GM19035 (cell line): ENCODE measurements around the gene USP53.
"Not testable (repeated sequence)": the region's sequence is repeated elsewhere in the genome, so short reads cannot be mapped to it uniquely, and the experiment has no call there.

Experiments
- ATAC-seq: cut with Tn5 transposase; IDR thresholded peaks from one replicate; pipeline ENCODE4 v1.9.1; 2021; ENCODE audit not compliant: unreplicated experiment

USP53 gene

DNA sequence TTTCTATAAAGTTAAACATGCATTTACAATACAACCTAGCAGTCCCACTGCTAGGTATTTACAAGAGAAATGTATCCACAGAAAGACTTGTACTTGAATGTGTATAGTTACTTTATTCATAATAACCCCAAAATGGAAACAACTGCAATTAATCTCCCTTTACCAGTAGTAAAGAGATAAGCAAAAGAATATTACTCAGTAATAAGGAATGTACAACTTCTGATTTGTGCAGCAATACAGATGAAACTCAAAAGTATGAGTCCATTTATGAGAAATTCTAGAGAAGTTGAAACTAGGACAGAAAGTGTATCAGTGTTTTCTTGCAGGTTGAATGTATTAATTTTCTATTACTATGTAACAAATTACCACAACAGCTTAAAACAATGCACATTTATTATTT is 15.2 kb downstream of the USP53 start:
- no peak for ATAC-seq

GRCh38 chr4:119228406-119228805 is 15.9 kb downstream of the USP53 start:
- ATAC-seq = no peak

DNA sequence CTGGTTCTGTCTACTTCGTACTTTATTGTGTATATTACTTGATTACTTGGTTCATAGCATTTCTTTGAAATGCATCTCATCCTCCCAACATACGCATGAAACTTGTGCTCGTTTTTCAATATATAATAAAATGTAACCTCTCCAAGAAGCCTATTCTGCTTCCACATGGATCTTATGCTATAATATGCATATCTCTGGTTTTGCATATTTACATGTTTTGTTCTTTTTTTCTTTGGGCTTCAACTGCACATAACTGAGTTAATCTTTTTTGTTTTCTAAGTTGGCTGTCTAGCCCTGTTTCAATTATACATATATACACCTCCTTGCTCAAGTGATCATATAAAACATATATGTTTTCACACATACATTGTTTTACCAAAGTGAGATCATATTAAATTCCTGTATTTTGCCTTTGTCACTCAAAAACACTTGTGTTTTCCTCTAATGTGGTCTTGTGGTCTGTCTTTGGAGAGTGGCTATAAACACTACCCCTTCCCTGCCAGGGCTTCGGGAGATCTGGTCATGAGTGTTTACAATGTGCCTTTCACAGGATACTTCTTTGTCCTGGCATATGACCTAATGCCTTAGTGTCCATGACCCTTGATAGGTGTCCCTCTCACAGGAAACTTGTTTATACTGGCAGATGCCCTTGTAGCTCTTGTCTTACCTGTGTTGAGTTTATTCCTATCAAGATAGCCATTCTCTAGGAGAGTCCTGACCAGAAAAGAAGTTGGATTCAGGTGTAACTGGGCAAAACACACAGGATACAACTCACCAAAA is 17.6 kb downstream of the USP53 start:
- ATAC-seq = no peak

GRCh38 chr4:119231491-119231890 is 19.0 kb downstream of the USP53 start:
- no peak for ATAC-seq

- ATAC-seq = no peak
Observed at GRCh38 chr4:119232286-119232685, 19.8 kb downstream of the USP53 start.

GRCh38 chr4:119233191-119233590 is 20.7 kb downstream of the USP53 start:
- ATAC-seq = no peak

DNA sequence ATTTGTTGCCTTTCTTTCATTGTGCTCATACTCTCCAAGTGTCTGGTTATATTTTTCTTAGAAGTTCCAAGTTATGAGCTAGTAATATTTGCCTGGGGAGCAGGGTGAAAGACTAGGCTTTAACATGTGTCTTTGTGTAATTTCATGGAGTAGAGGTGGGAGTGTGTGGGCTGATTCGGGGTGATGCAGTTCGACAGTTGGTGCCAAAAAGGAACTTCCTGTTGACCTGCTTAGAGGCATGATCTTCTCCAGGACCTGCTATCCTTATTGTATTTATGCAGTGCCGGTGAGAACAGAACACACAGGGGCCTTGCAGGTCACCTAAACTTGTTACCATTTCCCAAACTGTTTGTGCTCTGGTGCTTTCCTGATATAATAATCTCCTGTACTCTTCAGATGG is 21.2 kb downstream of the USP53 start:
- no peak for ATAC-seq

DNA sequence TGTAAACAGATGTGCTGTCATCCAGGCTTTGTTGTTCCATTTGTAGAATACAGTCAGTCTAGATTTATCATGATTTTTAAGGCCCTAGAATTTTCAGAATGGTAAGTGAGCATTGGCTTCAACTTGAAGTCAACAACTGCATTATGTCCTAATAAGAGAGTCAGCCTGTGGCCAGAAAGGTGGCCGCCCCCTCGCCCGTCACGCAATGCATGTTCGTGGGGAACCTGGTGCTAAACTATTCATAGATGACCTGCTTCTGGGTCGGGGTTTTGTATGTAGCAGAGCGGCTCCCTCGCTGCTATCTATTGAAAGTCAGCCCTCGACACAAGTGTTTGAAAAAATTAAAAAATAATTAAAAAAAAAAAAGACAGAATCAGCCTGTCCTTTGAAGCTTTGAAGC is 24.7 kb downstream of the USP53 start:
- no peak for ATAC-seq

DNA sequence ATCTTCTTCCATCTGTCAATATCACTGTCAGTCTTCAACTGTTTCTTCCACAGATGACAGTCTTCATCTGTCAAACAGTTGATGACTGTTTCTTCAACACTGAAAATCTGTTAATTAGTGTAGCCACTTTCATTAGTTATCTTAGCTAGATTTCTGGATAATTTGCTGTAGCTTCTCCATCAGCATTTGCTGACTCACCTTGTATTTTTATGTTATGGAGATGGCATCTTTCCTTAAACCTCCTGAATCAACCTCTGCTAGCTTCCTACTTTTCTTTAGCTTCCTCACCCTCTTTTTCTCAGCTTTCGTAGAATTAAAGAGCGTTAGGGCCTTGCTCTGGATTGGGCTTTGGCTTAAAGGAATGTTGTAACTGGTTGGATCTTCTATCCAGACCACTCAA is 25.1 kb downstream of the USP53 start:
- ATAC-seq = no peak

DNA sequence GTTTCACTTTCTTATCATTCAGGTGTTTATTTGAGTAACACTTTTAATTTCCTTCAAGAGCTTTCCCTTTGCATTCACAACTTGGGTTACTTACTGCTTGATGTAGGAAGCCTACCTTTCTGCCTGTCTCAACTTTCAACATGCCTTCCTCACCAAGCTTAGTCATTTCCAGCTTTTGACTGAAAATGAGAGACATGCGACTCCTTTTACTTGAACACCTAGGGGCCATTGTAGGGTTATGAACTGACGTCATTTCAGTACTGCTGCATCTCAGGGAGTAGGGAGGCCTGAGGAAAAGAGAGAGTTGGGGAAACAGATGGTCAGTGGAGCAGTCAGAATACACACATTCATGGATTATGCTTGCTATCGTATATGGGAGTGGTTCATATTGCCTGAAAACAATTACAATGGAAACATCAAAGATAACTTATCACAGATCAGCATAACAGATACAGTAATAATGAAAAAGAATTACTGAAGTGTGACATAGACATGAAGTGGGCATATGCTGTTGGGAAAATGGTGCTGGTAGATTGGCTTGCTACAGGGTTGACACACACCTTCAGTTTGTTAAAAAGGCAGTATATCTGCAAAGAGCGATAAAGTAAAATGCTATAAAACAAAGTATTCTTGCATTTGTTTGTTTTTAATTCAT is 25.7 kb downstream of the USP53 start:
- ATAC-seq = peak; percentile 98

GRCh38 chr4:119240128-119240527 is 27.6 kb downstream of the USP53 start:
- no peak for ATAC-seq

- ATAC-seq = no peak
Observed at GRCh38 chr4:119240568-119240967, 28.1 kb downstream of the USP53 start.

GRCh38 chr4:119242417-119242816 is 29.9 kb downstream of the USP53 start:
- ATAC-seq = no peak

DNA sequence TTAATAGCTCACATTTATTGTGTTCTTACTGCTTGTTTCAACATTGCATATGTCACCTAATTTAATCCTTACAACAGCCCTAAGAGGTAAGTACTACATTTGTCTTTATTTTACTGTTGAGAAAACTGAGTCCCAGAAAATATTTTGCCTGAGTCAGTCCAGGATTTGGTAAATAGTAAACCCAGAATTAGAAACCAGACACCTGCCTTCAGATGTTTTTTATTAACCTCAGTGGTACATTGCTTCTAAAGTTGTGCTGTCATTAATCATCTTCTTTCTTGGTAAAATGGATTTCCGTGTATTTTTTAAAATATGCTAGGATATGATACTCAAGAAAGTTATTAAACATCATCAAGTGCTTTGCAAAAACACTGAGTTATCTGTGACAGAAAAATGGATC is 31.4 kb downstream of the USP53 start:
- no peak for ATAC-seq

DNA sequence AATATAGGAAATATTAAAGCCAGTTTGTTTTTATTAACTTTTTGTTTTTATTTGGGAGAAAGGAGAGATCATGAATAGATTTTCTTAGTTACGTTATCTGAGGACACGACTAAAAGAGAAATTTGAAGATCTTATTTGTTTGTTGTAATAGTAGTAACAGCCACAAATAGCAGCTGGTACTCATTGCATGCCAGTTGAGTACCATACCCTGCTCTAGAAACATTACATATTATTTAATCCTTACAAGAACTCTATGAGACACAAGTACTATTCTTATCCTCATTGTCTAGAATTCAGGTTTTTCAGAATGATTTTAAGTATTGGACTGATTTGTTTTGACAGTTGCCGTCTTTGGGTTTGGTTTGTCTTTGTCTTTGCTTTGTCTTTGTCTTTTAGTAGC is 31.8 kb downstream of the USP53 start:
- ATAC-seq = no peak

GRCh38 chr4:119244832-119245231 is 32.3 kb downstream of the USP53 start:
- ATAC-seq = no peak

GRCh38 chr4:119246177-119246733 is 33.7 kb downstream of the USP53 start:
- ATAC-seq = no peak

GRCh38 chr4:119251037-119251436 is 38.5 kb downstream of the USP53 start:
- not testable (repeated sequence) for ATAC-seq

DNA sequence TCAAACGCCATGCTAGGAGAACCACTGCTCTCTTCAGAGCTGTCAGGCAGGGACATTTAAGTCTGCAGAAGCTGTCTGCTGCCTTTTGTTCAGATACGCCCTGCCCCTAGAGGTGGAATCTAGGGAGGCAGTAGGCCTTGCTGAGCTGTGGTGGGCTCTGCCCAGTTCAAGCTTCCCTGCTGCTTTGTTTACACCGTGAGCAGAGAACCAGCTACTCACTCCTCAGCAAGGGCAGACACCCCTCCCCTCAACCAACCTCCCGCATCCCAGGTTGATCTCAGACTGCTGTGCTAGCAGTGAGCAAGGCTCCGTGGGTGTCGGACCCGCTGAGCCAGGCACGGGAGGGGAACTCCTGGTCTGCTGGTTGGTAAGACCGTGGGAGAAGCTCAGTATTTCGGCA is 42.7 kb downstream of the USP53 start:
- ATAC-seq = not testable (repeated sequence)

GRCh38 chr4:119260528-119260927 is 48.0 kb downstream of the USP53 start:
- ATAC-seq = no peak

DNA sequence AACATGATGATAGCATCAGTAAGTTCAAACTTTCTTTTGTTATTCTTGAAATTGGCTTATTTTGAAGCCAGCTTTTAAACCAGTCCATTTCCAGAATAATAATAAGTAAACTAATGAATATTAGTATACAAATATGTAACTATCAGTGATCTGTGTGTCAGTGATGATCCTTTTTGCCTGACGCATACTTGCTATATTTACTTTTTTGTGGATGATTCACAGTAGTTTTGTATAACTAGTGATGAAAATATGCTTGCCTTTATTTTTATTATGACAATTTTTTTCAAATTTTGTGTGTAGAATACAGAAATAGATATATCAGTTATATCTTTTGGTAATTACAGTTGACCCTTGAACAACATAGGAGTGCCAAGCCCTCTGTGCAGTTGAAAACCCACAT is 49.5 kb downstream of the USP53 start:
- no peak for ATAC-seq

DNA sequence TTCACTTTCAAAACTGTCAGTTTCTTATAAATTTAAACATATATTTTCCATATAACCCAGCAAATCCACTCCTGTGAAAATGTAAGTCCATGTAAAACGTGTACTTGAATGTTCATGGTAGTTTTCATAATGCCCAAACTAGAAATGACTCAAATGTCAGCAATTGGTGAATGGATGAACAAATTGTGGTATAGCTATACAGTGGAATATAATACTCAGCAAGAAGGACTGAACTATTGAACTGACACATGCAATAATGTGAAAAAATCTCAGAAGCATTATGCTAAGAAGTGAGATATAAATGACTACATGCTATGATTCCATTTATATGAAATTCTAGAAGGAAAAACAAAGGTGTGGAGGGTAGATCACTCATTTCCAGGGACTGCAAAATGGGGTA is 52.2 kb downstream of the USP53 start:
- ATAC-seq = no peak
